ENCODE measurements around the gene MC1R. TPM values are rescaled to one million over a fixed set of nuclear protein-coding genes. Genes with fewer than 3 reads are reported as not detected.
A peak's percentile ranks its signal among the peaks of the same experiment; 100 is the strongest.

Gene MC1R
- polyA plus RNA-seq, 2 of the 4 experiments (the other 2 are of a cell fraction) = 7.4 to 8.0 TPM

DNA sequence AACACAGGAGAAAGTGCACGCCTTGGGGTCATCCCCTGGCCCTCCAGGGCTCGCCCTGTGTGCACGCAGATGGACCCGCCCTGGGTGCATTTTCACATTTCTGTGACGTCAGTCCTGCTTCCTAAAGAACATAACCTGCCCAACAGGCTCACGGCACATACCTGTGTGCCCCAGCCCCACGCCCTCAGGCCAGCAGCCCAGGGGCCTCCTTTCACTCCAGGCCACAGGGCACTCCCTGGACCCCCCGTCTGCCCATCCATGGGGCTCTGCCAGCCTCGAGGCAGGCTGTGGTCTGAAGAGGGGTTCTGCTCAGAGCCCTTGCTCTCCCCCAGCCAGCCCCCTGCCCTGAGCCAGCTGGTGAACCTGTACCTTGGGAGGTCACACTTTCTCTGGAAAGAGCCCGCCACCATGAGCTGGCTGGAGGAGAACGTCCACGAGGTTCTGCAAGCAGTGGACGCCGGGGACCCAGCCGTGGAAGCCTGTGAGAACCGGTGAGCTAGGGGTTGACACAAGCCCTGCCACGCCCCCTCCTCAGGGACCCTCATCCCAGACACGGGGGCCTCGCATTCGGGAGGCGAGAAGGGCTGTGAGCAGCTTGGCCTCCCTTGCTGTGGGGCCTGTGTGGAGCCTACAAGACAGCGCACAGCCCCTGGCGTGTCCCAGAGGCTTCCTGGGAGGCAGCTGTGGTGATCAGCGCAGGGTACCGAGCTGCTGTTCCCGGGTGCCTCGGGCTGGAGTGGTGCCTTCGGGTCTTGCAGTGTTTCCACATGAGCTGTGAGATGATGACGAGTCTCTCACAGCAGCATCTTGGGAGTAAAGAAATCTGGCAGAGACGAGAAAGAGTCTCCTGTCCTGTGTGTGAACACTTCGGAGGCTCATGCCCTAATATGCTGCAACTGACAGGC, 13.8 kb upstream of the MC1R start:
- ChIA-PET POLR2A (no interaction called here), CTCF (interaction anchor here (0.6 kb wide), 1 partner anchor 243 kb away, joined by 3 read pairs; no protein-coding TSS in a partner anchor)
- DNase-seq (ENCODE audit: low read depth in 1 of 2, low spot score in 1 of 2) = no peak
- no peak overlapping the region for H3K27ac ChIP-seq
- peaks cover 7% of the 10 kb centered on the region; the same call in 1 of the 3 replicates for H3K9me3 ChIP-seq
- peaks cover under 1% of the 10 kb centered on the region; the same call in 2 of the 3 replicates for H3K4me1 ChIP-seq
- FAIRE-seq = no peak
- no peak overlapping the region for H3K4me2 ChIP-seq
- peak; percentile 16 to 22; a peak in 5 of 6 replicates for ATAC-seq
- no peak overlapping the region for H3K4me3 ChIP-seq
- TF ChIP-seq RNF2 (IDR thresholded peaks at IDR 0.05; ENCODE audit: borderline replicate concordance, low read depth) (no peak), ATOH8 (CRISPR knock-in tag; IDR thresholded peaks at IDR 0.05; ENCODE audit: low read depth) (no peak), FOXS1 (CRISPR knock-in tag; IDR thresholded peaks at IDR 0.05) (no peak), NR3C1 (IDR thresholded peaks at IDR 0.05) (no peak), GATA3 (IDR thresholded peaks at IDR 0.05; ENCODE audit: borderline replicate concordance) (no peak), TP53 (CRISPR knock-in tag; IDR thresholded peaks at IDR 0.05) (no peak), POLR2AphosphoS2 (conservative IDR thresholded peaks at IDR 0.05; ENCODE audit: low read length) (no peak; the same call in 1 of the 2 replicates), ZC3H11A (IDR thresholded peaks at IDR 0.05) (no peak), NFE2L2 (conservative IDR thresholded peaks at IDR 0.05; ENCODE audit: low read length) (no peak), TFCP2L1 (CRISPR knock-in tag; IDR thresholded peaks at IDR 0.05) (no peak), BHLHE40 (IDR thresholded peaks at IDR 0.05; ENCODE audit: low read depth, low read length) (no peak), PHF8 (IDR thresholded peaks at IDR 0.05; ENCODE audit: borderline replicate concordance, low read depth) (no peak), FOSB (CRISPR knock-in tag; IDR thresholded peaks at IDR 0.05) (no peak), E2F6 (IDR thresholded peaks at IDR 0.05; ENCODE audit: borderline replicate concordance, low read depth) (no peak), JUNB (IDR thresholded peaks at IDR 0.05) (no peak), HEYL (CRISPR knock-in tag; IDR thresholded peaks at IDR 0.05) (no peak)
- TF ChIP-seq, protein P1, sequence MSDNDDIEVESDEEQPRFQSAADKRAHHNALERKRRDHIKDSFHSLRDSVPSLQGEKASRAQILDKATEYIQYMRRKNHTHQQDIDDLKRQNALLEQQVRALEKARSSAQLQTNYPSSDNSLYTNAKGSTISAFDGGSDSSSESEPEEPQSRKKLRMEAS (IDR thresholded peaks at IDR 0.05) = no peak
- TF ChIP-seq, protein P2, sequence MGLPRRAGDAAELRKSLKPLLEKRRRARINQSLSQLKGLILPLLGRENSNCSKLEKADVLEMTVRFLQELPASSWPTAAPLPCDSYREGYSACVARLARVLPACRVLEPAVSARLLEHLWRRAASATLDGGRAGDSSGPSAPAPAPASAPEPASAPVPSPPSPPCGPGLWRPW (IDR thresholded peaks at IDR 0.05) = no peak
- WGBS (ENCODE audit: missing lambda C conversion rate) = 94% methylated on average over 19 of the region's 31 CpGs

- Histone ChIP-seq H3K4me3 (no peak overlapping the region), H3K27ac (no peak overlapping the region), H3K9me3 (peaks cover 7% of the 10 kb centered on the region; the same call in 1 of the 3 replicates), H3K4me1 (peaks cover 4% of the 10 kb centered on the region; the same call in 2 of the 3 replicates), H3K4me2 (no peak overlapping the region)
- TF ChIP-seq RNF2 (IDR thresholded peaks at IDR 0.05; ENCODE audit: borderline replicate concordance, low read depth) (no peak), ATOH8 (CRISPR knock-in tag; IDR thresholded peaks at IDR 0.05; ENCODE audit: low read depth) (no peak), HOXB5 (CRISPR knock-in tag; IDR thresholded peaks at IDR 0.05) (no peak), CEBPB (IDR thresholded peaks at IDR 0.05) (no peak)
- FAIRE-seq = no peak
- DNase-seq (ENCODE audit: low read depth in 1 of 2, low spot score in 1 of 2) = no peak
- ChIA-PET CTCF (interaction anchor here (7.6 kb wide), 1 partner anchor 16 kb away, joined by 109 read pairs; the partner anchor contains the start of genes MC1R and TUBB3), POLR2A (no interaction called here)
- peak; percentile 13 to 22; a peak in 5 of 6 replicates for ATAC-seq
- 91% methylated on average over 20 of the region's 23 CpGs for WGBS (ENCODE audit: missing lambda C conversion rate)
Measured at GRCh38 chr16:89905511-89906139, 13.0 kb upstream of the MC1R start.

Measured in A549 (cell line).